Measurements from ENCODE around the gene ZNF460. TPM values are rescaled to one million over a fixed set of nuclear protein-coding genes. Genes with fewer than 3 reads are reported as not detected.

Gene ZNF460
- total RNA-seq, 2 experiments from 2014 or later = 59.1 to 63.1 TPM

DNA sequence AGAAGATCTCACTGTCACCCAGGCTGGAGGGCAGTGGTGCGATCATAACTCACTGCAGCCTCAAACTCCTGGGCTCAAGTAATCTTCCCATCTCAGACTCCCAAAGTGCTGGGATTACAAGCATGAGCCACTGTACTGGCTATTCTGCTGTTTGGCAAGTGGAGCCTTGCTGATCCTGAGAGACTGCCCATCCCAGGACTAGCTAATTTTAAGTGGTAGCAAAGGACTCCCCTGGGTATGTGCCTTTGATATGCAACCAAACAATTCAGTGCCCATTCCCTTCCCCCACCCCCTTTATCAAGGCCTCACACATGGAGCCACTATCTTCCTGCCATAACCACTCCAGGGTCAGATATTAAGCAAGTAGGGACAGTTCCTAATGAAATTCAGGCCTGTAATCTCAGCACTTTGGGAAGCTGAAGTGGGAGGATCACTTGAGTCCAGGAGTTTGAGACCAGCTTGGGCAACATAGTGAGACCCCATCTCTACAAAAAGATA, 17.0 kb upstream of the ZNF460 start:
- Mint-ChIP-seq H3K4me1 (ENCODE audit: low read depth) (no peaks in the 10 kb centered on the region), H3K27me3 (no peaks in the 10 kb centered on the region), H3K4me3 (no peak overlapping the region), H3K9me3 (peaks cover 19% of the 10 kb centered on the region), H3K27ac (no peak overlapping the region), H3K36me3 (ENCODE audit: low read depth) (peaks cover 54% of the 10 kb centered on the region)
- DNase-seq = no peak
- intact Hi-C loops (cut with micrococcal nuclease) = no loop called here
- TF ChIP-seq CTCF (IDR thresholded peaks at IDR 0.05) = no peak
- POLR2A ChIA-PET = interaction anchor here (0.6 to 1.4 kb wide), 2 partner anchors 11 to 12 kb away, joined by 3 read pairs; no protein-coding TSS in a partner anchor
- no peak for ATAC-seq
- CTCF ChIA-PET = no interaction called here

DNA sequence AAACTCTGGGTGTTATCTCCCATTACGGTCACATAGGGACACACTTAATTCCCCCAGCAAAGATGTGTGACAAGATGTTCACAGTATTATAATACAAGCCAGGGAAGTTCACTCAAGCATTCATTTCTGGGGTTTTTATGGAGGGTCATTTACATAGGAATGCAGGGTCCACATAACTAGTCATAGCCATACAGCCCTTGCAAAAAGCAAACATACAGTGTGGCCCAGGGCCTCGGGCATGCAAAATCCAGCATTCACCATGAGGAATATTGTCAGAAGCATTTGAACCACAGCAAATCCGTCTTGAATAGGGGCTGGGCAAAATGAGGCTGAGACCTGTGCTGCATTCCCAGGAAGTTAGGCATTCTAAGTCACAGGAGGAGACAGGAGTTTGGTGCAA, 13.0 kb upstream of the ZNF460 start:
- CTCF ChIA-PET = interaction anchor here (0.8 kb wide), 1 partner anchor 21 kb away, joined by 3 read pairs; no protein-coding TSS in a partner anchor
- POLR2A ChIA-PET = no interaction called here

DNA sequence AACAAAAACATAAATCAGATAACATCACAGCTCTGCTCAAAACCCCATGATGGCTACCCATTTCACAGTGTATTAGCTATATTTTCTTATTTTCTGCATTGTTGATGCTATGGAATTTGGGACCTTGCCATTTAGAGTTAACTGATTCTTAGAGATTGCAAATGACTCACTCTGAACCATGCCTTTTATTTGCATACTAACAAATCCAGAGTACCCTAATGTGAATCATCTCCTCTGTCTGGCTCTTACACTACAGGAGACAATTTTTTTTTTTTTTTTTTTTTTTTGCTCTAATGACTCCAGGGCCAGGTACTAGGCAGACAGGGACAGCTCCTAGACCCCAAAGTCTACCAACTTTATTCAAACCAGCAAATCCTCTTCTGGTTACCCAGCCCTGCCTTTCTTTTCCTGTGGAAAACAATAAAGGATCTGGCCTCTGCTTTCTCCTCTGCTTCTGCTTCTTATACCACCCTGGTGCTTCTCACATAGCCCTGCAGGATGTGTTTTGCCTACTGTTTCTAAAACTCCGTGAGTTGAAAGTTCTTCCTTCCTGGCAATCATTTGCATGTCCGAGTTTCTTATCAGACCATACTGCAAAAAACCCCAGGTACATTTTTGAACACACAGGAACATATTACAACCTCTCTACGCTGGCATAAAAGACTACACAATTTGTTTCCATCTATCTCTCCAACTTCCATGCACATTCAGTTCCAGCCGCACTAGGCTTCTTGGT, 10.6 kb upstream of the ZNF460 start:
- Mint-ChIP-seq H3K9me3 (peaks cover 9% of the 10 kb centered on the region), H3K4me3 (no peak overlapping the region), H3K4me1 (ENCODE audit: low read depth) (peaks cover 17% of the 10 kb centered on the region), H3K27ac (peak overlapping the region; percentile 76), H3K36me3 (ENCODE audit: low read depth) (peaks cover 50% of the 10 kb centered on the region), H3K27me3 (no peaks in the 10 kb centered on the region)
- intact Hi-C loops (cut with micrococcal nuclease) = no loop called here
- ChIA-PET POLR2A (no interaction called here), CTCF (no interaction called here)
- peak; percentile 85 for ATAC-seq
- no peak for TF ChIP-seq CTCF (IDR thresholded peaks at IDR 0.05)
- DNase-seq = no peak

More for the DNA sequence above, 13.0 kb upstream of the ZNF460 start:
- no peak for DNase-seq
- no peak overlapping the region for H3K27ac Mint-ChIP-seq
- no peak for ATAC-seq
- no peak for TF ChIP-seq CTCF (IDR thresholded peaks at IDR 0.05)
- intact Hi-C loops (cut with micrococcal nuclease) = no loop called here
- H3K9me3 Mint-ChIP-seq = peaks cover 7% of the 10 kb centered on the region
- no peaks in the 10 kb centered on the region for H3K27me3 Mint-ChIP-seq
- peaks cover 37% of the 10 kb centered on the region for H3K36me3 Mint-ChIP-seq (ENCODE audit: low read depth)
- H3K4me1 Mint-ChIP-seq (ENCODE audit: low read depth) = peaks cover 10% of the 10 kb centered on the region
- no peak overlapping the region for H3K4me3 Mint-ChIP-seq

DNA sequence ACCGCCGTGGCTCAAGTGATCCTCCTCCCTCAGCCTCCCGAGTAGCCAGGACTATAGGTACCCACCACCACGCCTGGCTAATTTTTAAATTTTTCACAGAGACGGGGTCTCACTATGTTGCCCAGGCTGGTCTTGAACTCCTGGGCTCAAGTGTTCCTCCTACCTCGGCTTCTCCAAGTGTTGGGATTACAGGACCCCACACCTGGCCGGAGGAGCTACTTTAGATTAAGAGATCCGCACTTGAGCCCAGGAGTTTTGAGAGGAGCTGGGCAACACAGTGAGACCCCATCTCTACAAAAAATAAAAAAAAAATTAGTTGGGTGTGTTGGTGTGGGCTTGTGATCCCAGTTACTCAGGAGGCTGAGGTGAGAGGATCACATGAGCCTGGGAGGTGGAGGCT, 9.0 kb upstream of the ZNF460 start:
- Mint-ChIP-seq H3K27ac (no peak overlapping the region), H3K4me3 (no peak overlapping the region), H3K36me3 (ENCODE audit: low read depth) (peaks cover 53% of the 10 kb centered on the region), H3K9me3 (peaks cover 7% of the 10 kb centered on the region), H3K27me3 (no peaks in the 10 kb centered on the region), H3K4me1 (ENCODE audit: low read depth) (peaks cover 18% of the 10 kb centered on the region)
- no peak for TF ChIP-seq CTCF (IDR thresholded peaks at IDR 0.05)
- POLR2A ChIA-PET = interaction anchor here (1.3 kb wide), 1 partner anchor 30 kb away, joined by 5 read pairs; the partner anchor contains the start of gene ZNF805
- ATAC-seq (no peak), DNase-seq (no peak)
- CTCF ChIA-PET = no interaction called here
- intact Hi-C loops (cut with micrococcal nuclease) = no loop called here

GRCh38 chr19:57273014-57273413, 7.3 kb upstream of the ZNF460 start:
- POLR2A ChIA-PET = interaction anchor here (1.9 kb wide), 1 partner anchor 49 kb away, joined by 5 read pairs; no protein-coding TSS in a partner anchor
- H3K27me3 Mint-ChIP-seq = no peaks in the 10 kb centered on the region
- peaks cover 6% of the 10 kb centered on the region for H3K9me3 Mint-ChIP-seq
- no peak overlapping the region for H3K27ac Mint-ChIP-seq
- CTCF ChIA-PET = no interaction called here
- DNase-seq (no peak), ATAC-seq (no peak)
- H3K4me1 Mint-ChIP-seq (ENCODE audit: low read depth) = peaks cover 18% of the 10 kb centered on the region
- intact Hi-C loops (cut with micrococcal nuclease) = no loop called here
- TF ChIP-seq CTCF (IDR thresholded peaks at IDR 0.05) = no peak
- H3K4me3 Mint-ChIP-seq = no peak overlapping the region
- peaks cover 47% of the 10 kb centered on the region for H3K36me3 Mint-ChIP-seq (ENCODE audit: low read depth)

All from activated CD8-positive, alpha-beta T cell treated with anti-CD3 and anti-CD28 coated beads for 36 hours (primary cell).